Right renal cortex interstitium (tissue), 3 donors: ENCODE measurements around the gene CD151. TPM values are rescaled to one million over a fixed set of nuclear protein-coding genes. Genes with fewer than 3 reads are reported as not detected.

Source experiments
- DNase-seq, 3 donors: peaks; one replicate each; pipeline ENCODE4 v3.0.0-alpha.2; 2013; ENCODE audit warnings: low read depth in 3 of 3, low spot score in 2 of 3
- polyA plus RNA-seq, 3 donors: library from polyadenylated mRNA; unstranded; fragments of 120-200 nt; gene quantifications; one replicate each; pipeline ENCODE4 v1.2.1, GENCODE V29; 2013; ENCODE audit not compliant: insufficient read length in 3 of 3

The CD151 gene
- polyA plus RNA-seq, 3 donors = 184 to 238 (median 188) TPM

DNA sequence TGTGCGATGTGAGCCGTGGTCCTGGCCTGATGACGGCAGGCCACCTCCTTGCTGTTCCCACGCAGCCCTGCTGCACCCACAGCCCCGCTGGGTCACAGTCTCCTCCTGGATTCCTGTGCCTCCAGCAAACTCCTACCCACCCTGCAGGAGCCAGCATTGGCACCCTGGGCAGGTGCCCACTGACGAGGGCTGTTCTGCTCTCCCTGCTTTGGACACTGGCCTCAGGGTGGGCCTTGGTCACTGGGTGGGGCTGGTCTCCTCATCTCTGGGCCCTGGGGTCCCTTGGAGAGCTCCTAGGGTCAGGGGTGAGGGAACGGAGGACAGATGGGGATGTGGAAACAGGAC is 22.6 kb downstream of the CD151 start:
- no peak for DNase-seq

DNA sequence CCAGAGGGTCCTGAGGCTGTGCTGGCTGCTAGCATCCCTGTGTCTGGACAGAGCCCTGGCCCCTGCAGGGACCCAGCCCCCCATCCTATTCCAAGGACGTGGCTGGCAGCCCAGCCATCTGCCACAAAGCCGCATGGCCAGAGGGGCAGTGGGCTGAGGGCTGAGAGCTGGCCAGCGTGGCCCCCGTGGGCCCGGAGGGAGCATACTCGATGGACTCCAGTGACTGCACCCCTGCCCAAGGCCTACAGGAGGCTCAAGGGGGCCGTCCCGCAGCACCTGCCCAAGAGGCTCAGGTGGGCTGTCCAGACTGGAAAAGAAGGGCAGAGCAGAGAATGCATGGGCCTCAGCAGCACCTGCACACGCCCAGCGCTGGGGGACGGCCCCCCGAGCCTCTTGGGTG is 23.0 kb downstream of the CD151 start:
- no peak for DNase-seq

DNA sequence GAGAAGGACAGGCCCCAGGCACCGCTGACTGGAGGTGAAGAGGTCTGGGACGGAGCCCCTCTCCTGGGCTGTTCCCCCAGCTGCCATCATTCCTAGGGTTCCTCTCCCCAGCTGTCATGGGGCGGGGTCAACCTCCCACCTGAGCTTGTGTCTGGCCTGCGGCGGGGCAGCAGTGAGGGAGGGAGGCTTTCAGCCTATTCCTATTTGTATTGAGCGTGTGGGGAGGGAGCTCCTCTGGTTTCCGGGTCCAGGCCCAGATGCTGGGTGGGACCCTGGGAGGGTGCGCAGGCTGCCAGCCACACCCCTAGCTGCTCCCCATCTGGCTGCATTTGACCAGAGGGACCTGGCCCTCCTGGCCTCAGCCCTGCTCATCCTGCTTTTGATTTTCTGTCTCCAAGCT is 23.6 kb downstream of the CD151 start:
- no peak for DNase-seq

DNA sequence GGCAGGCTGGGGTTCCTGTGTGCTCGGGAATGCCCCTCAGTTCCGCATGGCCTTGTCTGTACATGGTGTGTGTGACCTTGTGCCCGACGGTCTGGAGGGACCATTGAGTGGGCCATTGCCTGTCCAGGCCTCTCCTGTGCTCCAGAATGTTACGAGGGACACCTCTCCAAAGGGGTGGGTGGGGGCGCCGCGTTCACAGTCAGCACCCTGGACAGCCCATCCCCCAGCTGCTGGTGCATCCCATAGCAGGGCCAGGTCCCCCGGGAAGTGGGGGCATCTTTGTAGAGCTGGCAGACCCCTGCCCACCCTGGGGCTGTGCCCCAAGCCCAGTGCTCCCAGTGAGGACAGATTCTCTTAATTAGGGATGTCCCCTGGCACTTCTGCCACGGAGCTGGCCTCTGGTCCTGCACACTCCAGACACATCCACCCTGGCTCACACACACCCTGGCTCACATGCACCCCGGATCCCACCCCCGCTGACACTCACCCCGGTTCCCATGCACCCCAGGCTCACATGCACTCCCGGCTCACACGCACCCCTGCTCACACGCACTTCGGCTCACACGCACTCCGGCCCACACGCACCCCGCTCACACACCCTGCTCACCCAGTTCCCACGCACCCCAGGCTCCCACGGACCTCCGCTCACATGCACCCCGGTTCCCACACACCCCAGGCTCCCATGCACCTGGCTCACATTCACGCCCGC is 25.5 kb downstream of the CD151 start:
- no peak for DNase-seq

DNA sequence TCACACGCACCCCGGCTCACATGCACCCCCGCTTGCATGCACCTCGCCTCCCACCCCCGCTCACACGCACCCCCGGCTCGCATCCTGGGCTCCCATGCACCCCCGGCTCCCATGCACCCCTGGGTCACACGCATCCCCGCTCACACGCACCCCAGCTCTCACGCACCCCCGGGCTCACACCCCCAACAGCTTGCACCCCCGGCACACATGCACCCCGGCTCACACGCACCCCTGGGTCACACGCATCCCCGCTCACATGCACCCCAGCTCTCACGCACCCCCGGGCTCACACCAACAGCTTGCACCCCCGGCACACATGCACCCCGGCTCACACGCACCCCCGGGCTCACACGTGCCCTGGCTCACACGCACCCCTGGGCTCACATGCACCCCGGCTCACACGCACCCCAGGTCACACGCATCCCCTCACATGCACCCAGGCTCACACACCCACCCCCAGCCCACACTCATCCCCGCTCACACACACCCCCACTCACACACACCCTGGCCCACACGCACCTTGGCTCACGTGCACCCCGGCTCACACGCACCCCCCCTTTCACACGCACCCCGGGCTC is 26.1 kb downstream of the CD151 start:
- DNase-seq = no peak

DNA sequence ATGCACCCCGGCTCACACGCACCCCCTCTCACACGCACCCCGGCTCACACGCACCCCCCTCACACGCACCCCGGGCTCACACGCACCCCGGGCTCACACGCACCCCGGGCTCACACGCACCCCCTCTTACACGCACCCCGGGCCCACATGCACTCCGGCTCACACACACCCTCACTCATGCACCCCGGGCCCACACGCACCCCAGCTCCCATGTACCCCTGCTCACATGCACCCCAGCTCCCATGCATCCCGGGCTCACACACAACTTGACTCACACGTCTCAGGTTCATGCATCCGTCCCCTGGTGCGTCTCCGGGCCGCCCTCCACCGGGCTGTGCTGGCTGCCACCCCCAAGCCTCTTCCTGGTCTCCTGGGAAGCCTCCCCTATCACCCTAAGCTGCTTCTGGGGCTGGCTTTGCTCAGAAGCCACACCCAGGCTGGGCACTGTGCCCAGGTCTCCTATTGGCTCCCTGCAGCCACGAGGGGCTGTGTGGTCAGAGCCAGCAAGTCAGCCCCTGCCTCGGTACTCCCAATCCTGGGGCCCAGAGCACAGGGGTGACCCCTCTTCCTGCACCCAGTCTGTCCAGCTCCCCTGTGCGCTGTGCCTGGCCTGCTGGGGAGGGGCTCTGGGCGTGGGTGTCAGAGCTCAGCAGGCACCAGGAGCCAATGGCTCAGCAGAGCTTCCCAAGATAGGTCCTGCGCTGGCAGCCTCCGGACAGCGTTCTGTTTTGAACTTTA is 26.8 kb downstream of the CD151 start:
- DNase-seq = no peak

DNA sequence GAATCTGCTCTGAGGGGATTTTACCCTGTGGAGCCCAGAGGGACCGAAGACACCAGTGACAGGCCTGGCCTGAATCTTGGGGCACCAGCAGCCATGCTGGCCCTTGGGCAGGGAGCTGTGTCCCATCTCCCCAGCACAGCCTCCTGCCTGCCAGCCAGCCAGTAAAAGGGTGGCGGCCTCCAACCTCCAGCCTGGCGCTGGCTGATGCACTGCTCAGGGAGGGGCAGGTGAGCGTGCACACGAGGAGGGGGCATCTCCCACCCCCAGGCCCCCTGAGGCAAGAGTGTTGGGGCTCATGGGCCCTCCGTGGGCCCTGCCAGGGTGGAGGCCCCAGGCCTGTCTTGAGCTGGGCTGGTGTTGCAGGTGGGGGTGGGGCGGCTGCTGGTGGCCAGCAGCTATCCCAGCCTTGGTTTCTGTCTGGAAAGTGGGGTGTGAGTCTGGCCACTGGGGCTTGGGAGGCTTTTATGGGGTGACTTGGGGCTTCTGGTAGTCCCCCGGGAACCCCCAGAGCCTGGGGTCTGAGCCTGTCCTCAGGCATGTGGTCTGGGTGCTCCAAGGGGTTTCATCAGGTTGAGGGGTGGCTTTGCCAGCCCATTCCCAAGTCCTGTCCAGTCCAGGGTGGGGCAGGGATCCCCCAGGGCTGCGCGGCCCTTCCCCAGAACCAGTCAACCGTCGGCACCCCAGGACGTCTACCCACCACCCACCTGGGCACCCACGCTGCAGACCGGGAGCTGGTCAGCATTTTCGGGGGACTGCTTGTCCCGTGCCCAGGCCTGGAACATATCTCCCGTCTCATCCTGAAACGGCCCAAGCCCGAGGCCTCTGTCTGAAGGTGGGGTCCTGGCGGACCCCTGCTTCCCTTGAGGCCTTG is 27.7 kb downstream of the CD151 start:
- DNase-seq = no peak

DNA sequence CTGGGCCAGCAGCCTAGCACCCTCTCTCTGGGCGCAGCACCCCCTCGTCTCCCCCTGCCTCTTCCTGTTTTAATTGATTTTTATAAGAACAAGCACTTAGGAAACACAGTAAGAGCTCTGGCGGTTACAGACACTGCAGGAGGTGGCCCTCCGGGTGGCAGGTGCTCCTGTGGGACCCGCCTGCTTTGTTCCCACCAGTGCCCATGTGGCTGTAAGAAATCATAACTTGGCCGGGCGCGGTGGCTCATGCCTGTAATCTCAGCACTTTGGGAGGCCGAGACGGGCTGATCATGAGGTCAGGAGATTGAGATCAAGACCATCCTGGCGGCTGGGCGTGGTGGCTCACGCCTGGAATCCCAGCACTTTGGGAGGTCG is 28.3 kb downstream of the CD151 start:
- DNase-seq = no peak

DNA sequence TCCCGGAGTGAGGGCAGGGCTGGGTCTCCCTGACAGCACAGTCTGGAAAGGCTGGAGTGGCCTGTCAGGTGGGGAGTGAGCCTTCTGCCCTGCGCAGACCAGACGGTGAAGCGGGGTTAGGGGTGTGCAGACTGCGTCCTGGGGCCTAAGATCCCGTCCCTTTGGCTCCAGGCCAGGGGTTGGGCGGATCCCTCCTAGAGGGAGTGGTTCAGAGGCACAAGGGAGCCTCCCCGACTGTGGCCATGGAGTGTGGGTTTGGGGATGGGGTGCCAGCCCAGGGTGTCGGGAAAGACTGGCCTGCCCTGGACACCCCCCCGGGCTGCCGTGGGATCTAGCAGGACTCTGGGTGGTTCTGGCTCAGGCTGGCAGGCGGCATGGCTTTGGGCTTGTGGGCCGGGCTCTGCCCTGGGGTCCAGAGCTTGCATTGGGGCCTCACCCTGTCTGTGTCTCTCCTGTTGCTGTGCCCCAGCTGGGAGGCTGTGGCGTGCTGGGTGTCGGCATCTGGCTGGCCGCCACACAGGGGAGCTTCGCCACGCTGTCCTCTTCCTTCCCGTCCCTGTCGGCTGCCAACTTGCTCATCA is 29.4 kb downstream of the CD151 start:
- DNase-seq = no peak

DNA sequence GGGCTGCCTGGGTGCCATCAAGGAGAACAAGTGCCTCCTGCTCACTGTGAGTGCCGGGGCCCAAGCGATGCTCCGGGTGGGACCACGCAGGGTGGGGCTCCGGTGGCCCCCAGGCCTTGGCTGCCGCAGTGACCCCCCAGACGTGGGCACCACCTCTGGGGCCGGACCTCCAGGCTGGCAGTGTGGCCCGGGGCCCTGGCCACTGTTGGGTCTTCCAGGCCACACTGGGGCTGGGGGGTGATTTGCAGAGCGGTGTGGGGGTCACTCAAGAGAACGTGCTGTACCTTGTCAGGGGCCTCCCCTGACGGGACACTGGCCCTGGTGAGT is 29.9 kb downstream of the CD151 start:
- DNase-seq = no peak

DNA sequence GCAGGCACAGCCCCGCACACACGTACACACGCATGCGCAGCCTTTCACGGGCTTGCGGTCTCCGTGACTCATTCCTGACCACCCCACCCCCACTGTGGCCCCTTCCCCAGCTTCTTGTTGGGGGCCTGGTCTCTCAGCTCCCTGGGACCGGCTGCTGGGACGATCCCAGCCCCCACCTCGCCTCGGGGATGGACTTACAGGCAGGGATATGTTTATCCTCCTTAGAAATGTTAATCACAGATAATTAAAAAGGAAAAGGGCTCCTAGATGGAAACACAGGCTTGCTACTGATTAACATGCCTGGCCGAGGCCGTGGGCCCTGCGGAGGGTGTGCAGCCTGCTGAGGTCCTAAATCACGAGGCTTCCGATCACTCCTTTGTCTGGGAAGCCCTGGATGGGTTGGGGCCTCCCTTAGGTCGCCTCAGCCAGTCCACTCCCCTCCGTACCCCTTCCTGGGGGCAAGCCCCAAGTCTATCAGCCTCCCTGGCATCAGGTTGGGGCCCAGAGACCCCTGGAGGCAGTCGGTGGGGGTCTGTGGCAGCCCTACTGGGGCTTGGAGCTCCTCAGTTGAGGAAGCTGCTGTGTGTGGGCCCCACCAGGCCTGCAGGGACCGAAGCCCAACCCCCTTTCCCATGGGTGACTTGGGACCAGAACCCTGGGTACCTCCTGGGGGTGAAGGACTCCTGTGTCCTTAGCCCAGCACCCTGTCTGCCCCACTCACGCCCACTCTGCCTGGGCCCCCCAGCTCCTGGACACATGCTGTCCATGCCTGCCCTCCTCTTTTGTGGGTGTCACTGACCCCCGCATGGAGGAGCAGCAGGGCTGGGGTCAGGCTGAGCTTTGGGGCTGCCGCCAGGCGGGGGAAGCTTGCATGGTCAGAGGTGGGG is 30.5 kb downstream of the CD151 start:
- no peak for DNase-seq

DNA sequence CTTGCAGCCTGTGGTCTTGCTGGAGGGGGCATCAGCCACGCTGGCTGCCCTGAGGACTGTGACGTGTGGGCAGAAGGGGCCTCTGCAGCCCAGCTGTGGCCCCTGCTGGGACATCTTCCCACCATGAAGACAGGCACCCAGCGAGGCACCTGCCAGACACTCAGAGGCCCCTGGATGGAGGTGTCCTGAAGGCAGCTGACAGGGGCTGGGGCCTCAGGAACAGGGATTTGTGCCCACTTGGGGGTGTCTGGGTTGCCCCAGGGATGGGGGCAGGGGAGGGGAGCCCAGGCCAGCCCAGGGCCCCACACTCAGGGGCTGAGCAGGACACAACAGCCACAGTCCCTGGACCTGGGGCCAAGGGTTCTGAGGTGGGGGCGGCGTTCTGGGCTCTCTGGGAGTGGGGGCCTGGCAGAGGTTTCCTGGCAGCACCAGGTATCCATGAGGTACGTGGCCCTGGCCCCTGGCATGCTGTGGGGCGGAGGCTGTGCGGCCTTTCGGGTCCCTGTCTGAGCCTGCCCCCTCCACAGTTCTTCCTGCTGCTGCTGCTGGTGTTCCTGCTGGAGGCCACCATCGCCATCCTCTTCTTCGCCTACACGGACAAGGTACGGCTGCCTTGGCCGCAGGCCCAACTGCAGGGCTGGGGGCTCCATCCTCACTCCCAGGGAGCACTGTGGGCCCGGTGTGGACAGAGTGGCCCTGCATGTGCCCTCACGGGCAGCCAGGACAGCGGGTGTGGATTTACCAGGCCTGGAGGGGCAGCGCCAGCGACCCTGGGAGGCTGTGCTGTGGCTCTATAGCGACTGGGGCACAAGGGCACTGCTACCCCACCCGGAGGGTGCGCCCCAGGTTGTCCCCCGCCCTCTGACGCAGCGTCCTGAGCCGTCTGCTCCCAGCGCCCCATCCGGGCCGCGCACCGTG is 31.4 kb downstream of the CD151 start:
- no peak for DNase-seq

DNA sequence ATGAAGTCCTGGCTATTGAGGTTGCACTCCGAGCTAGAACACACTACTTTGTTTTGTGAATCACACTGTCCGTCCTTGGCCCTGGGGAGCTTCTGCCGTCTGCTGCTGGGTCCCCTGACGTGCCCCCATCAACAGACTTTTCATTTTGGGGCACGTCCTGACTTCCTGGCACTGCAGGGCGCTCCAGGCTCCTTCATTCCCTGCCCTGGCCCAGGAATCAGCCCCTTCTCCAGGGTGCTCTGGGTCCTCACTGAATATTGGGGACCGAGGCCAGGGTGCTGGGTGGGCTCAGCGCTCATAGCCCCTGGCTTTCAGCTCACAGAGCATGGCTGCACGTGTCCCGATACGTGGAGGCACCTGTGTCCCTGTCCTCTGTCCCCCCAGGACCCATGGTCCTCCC is 32.1 kb downstream of the CD151 start:
- DNase-seq = no peak

DNA sequence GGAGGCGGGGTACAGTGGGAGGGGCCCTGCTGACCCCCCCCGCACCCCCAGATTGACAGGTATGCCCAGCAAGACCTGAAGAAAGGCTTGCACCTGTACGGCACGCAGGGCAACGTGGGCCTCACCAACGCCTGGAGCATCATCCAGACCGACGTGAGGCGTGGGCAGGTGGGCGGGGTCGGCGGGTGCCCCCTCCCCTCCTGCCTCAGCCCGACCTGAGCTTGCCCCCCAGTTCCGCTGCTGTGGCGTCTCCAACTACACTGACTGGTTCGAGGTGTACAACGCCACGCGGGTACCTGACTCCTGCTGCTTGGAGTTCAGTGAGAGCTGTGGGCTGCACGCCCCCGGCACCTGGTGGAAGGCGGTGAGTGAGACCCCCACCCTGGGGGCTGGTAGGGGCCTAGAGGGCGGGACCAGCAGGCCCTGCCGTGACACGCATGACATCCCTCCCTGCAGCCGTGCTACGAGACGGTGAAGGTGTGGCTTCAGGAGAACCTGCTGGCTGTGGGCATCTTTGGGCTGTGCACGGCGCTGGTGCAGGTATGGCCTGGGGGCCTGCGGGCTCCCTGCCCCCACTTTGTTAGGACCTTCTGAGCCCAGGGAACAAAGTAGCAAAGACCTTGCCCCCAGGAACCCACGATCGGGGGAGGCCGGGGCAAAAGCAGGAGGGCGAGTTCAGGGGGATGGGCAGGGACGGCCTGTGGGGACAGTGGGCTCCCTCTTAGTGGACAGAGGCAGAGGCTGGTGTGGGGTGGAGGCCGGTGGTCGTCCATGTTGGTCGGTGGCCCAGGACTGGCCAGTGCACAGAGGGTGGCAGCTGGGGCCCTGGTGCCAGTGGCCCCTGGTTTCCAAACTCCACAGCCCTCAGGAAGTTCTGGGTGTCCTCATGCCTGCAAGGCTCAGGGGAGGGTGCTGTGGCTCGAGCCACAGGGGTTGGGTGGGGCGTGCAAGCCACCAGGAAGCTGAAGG is 33.0 kb downstream of the CD151 start:
- no peak for DNase-seq

DNA sequence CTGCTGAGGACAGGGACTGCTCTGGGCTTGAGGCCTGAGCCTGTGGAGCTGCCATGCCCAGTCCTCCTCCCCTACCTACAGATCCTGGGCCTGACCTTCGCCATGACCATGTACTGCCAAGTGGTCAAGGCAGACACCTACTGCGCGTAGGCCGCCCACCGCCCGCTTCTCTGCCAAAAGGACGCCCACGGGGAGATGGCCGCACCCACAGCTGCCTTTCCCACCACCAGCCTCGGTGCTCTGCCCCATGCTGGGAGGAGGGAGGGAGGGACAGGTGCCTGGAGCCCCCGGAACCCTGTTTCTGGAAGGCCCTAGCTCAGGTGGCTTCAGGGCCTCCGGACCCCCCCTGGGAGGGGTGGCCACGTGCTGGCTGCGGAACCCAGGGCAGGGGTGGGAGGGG is 33.7 kb downstream of the CD151 start:
- no peak for DNase-seq

DNA sequence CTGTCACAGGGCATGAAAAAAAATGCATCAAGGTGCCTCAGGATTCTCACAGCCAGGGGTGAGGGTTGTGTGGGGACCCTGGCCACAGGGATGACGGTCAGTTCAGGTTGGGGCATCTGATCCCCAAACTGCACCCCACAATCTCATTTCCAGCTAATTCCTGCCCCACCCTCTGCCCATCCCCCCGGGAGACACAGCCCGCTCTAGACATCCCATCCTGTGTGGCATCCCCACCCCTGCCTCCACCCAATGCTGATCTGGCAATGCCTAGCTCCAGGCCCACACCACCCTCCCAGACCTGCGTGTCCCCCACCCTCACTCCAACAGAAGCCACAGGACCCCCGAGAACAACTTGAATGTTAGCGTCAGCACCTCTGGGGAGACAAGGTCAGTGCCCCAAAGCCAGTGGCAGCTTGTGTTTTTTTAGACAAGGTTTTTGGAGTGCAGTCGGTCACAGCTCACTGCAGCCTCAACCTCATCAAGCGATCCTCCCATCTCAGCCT is 35.2 kb downstream of the CD151 start:
- DNase-seq = no peak

DNA sequence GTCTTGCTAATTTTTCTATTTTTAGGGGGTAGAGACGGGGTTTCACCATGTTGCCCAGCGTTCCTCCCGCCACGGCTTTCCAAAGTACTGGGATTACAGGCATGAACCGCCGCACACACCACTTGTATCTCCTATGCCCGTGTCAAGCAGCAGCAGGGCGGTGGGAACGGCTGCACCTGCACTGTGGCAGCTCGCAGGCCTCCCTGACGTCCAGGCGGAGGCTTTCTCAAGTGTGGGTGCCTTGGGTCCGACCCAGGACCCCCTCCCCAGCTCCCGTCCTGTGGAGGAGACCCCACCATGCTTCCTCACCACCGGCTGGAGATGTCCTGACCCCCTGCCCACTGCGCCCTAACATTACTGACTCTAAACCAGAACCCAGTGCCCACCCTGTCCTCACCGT is 35.6 kb downstream of the CD151 start:
- no peak for DNase-seq

DNA sequence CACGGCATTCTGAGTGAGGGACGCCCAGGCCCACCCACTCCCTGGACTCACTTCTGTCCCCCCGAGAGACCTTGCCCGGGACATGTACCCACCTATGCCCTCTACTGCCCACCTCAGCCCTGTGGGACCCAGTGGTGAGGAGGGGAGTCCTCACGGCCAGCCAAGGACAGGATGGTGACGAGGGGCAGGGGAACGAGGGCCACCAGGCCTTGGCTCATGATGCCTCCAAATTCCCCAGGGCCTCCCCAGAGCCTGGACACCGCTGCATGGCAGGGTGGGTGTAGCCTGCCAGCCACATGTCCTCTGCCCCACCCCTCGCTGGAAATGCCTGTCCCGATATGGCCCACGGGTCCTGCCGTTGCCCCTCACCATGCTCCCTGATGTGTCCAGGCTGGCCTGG is 36.0 kb downstream of the CD151 start:
- DNase-seq = no peak
